ENCODE results near the gene STAT4.

- TF ChIP-seq POLR2A (IDR thresholded peaks at IDR 0.05) (no peak), CTCF (IDR thresholded peaks at IDR 0.05) (no peak), EP300 (IDR thresholded peaks at IDR 0.05; ENCODE audit: low read depth) (no peak)
These were observed 119.5 kb downstream of the STAT4 start for GRCh38 chr2:191031256-191031655.

All from transverse colon (tissue), 3 donors.